H9 (cell line): Measurements from ENCODE around the gene LGALS14. TPM values are rescaled to one million over a fixed set of nuclear protein-coding genes. Genes with fewer than 3 reads are reported as not detected.
"Not testable (repeated sequence)": the region's sequence is repeated elsewhere in the genome, so short reads cannot be mapped to it uniquely, and the experiment has no call there.

ENCODE experiments used
- DNase-seq: peaks from one replicate; pipeline ENCODE4 v3.0.0-alpha.2; 2017
- H2AFZ ChIP-seq: one replicate; pipeline ENCODE4 v1.6.1; 2013; ENCODE audit warnings: mild to moderate bottlenecking, low read length, control low read depth, moderate library complexity
- H2AK5ac ChIP-seq: 2 replicates; pipeline ENCODE4 v1.6.1; 2013; ENCODE audit warnings: low read length, control low read depth, mixed read lengths; ENCODE audit not compliant: insufficient read length
- H2BK120ac ChIP-seq: one replicate; pipeline ENCODE4 v1.6.1; 2013; ENCODE audit warnings: low read depth, mild to moderate bottlenecking, low read length, control low read depth, inconsistent platforms; ENCODE audit not compliant: poor library complexity, severe bottlenecking
- H2BK12ac ChIP-seq: 2 replicates; pipeline ENCODE4 v1.6.1; 2013; ENCODE audit warnings: low read length, control low read depth, mixed read lengths, low read depth; ENCODE audit not compliant: insufficient read length
- H2BK15ac ChIP-seq: 2 replicates; pipeline ENCODE4 v1.6.1; 2013; ENCODE audit warnings: low read depth, low read length, control low read depth
- H2BK20ac ChIP-seq: one replicate; pipeline ENCODE4 v1.6.1; 2013; ENCODE audit warnings: low read depth, mild to moderate bottlenecking, low read length, control low read depth, inconsistent platforms; ENCODE audit not compliant: poor library complexity, severe bottlenecking
- H2BK5ac ChIP-seq: 2 replicates; pipeline ENCODE4 v1.6.1; 2013; ENCODE audit warnings: low read length, control low read depth, mixed read lengths; ENCODE audit not compliant: insufficient read length
- H3K14ac ChIP-seq: 2 replicates; pipeline ENCODE4 v1.6.1; 2013; ENCODE audit warnings: low read length, control low read depth; ENCODE audit not compliant: insufficient read depth
- H3K18ac ChIP-seq: 2 replicates; pipeline ENCODE4 v1.6.1; 2013; ENCODE audit warnings: low read depth, mild to moderate bottlenecking, mixed read lengths, low read length, control low read depth; ENCODE audit not compliant: insufficient read length
- H3K23ac ChIP-seq: 2 replicates; pipeline ENCODE4 v1.6.1; 2013; ENCODE audit warnings: low read length, control low read depth, mixed read lengths, low read depth; ENCODE audit not compliant: insufficient read length
- H3K23me2 ChIP-seq: 2 replicates; pipeline ENCODE4 v1.6.1; 2013; ENCODE audit warnings: low read depth, mild to moderate bottlenecking, mixed read lengths, low read length, control low read depth; ENCODE audit not compliant: insufficient read length, poor library complexity, severe bottlenecking
- H3K27ac ChIP-seq: 2 replicates; pipeline ENCODE4 v1.5.1; 2013; ENCODE audit warnings: low read length, control low read depth, mixed read lengths, low read depth; ENCODE audit not compliant: insufficient read length
- H3K27me3 ChIP-seq: 2 replicates; pipeline ENCODE4 v1.6.1; 2013; ENCODE audit warnings: low read length, control low read depth, inconsistent platforms; ENCODE audit not compliant: insufficient read depth
- H3K4ac ChIP-seq: 2 replicates; pipeline ENCODE4 v1.6.1; 2013; ENCODE audit warnings: low read depth, mild to moderate bottlenecking, control low read depth, inconsistent platforms, low read length, moderate library complexity
- H3K4me1 ChIP-seq: 2 replicates; pipeline ENCODE4 v1.6.1; 2013; ENCODE audit warnings: low read length, control low read depth, inconsistent platforms; ENCODE audit not compliant: insufficient read depth
- H3K4me2 ChIP-seq: 2 replicates; pipeline ENCODE4 v1.6.1; 2013; ENCODE audit warnings: low read length, control low read depth, mixed read lengths; ENCODE audit not compliant: insufficient read length, insufficient read depth
- H3K56ac ChIP-seq: 2 replicates; pipeline ENCODE4 v1.6.1; 2013; ENCODE audit warnings: low read depth, mild to moderate bottlenecking, mixed read lengths, low read length, control low read depth; ENCODE audit not compliant: insufficient read length
- H3K79me1 ChIP-seq: 2 replicates; pipeline ENCODE4 v1.6.1; 2013; ENCODE audit warnings: low read depth, mild to moderate bottlenecking, moderate library complexity, low read length, control low read depth, inconsistent platforms; ENCODE audit not compliant: insufficient read depth, poor library complexity, severe bottlenecking
- H3K79me2 ChIP-seq: 2 replicates; pipeline ENCODE4 v1.6.1; 2013; ENCODE audit warnings: low read length, control low read depth, inconsistent platforms; ENCODE audit not compliant: insufficient read depth
- H3K9ac ChIP-seq: 2 replicates; pipeline ENCODE4 v1.6.1; 2013; ENCODE audit warnings: low read length, control low read depth, mixed read lengths; ENCODE audit not compliant: insufficient read length; ENCODE audit errors: extremely low read depth
- H3K9me3 ChIP-seq: one replicate; pipeline ENCODE4 v1.6.1; 2013; ENCODE audit warnings: low read depth, low read length, inconsistent platforms; ENCODE audit not compliant: control insufficient read depth
- H3T11ph ChIP-seq: one replicate; pipeline ENCODE4 v1.6.1; 2013; ENCODE audit warnings: mild to moderate bottlenecking, low read length, control low read depth, inconsistent platforms
- H4K20me1 ChIP-seq: one replicate; pipeline ENCODE4 v1.6.1; 2013; ENCODE audit not compliant: control insufficient read depth, insufficient read length, insufficient read depth
- H4K5ac ChIP-seq: 2 replicates; pipeline ENCODE4 v1.6.1; 2013; ENCODE audit warnings: low read depth, mild to moderate bottlenecking, mixed read lengths, low read length, control low read depth; ENCODE audit not compliant: insufficient read length
- H4K8ac ChIP-seq: replicated peaks from 2 replicates; pipeline ENCODE4 v1.6.1; 2013; ENCODE audit warnings: low read length, control low read depth, mixed read lengths, low read depth; ENCODE audit not compliant: insufficient read length
- H4K91ac ChIP-seq: 2 replicates; pipeline ENCODE4 v1.6.1; 2013; ENCODE audit warnings: low read depth, mild to moderate bottlenecking, moderate library complexity, mixed read lengths, low read length, control low read depth; ENCODE audit not compliant: insufficient read length
- H3K27ac Mint-ChIP-seq, 3 experiments: 2 replicates in 2 of 3; 3 replicates in 1 of 3; pipeline ENCODE4 v1.8.0; 2020 to 2021; ENCODE audit warnings: mixed read lengths in 3 of 3, mild to moderate bottlenecking in 1 of 3, moderate library complexity in 1 of 3
- H3K27me3 Mint-ChIP-seq: 2 replicates; pipeline ENCODE4 v1.8.0; 2021; ENCODE audit warnings: low read depth, mild to moderate bottlenecking, moderate library complexity, mixed read lengths
- H3K36me3 Mint-ChIP-seq, 3 experiments: 2 replicates in 2 of 3; 3 replicates in 1 of 3; pipeline ENCODE4 v1.8.0; 2020 to 2021; ENCODE audit warnings: low read depth in 3 of 3, mixed read lengths in 3 of 3; ENCODE audit not compliant: insufficient read depth in 1 of 3
- H3K4me1 Mint-ChIP-seq, 2 experiments: 2 replicates each; pipeline ENCODE4 v1.8.0; 2020; ENCODE audit warnings: mixed read lengths in 2 of 2
- H3K4me3 Mint-ChIP-seq, 2 experiments: 2 replicates in 1 of 2; 3 replicates in 1 of 2; pipeline ENCODE4 v1.8.0; 2020 to 2021; ENCODE audit warnings: mild to moderate bottlenecking in 2 of 2, mixed read lengths in 2 of 2, moderate library complexity in 1 of 2
- H3K9me3 Mint-ChIP-seq, 2 experiments: 2 replicates in 1 of 2; 3 replicates in 1 of 2; pipeline ENCODE4 v1.8.0; 2020; ENCODE audit warnings: mild to moderate bottlenecking in 2 of 2, mixed read lengths in 2 of 2, moderate library complexity in 1 of 2
- CTCF ChIP-seq: fragments of 200-600 bp; sonication (generic); conservative IDR thresholded peaks from 3 replicates; pipeline ENCODE4 v1.8.0; 2021; ENCODE audit warnings: antibody characterized with exemption, mild to moderate bottlenecking
- WGBS: extraction: QIAGEN DNeasy Blood & Tissue Kit; methylation state at CpG from one replicate; pipeline ENCODE4 v1.1.7; 2013; ENCODE audit warnings: missing lambda C conversion rate, low lambda C conversion rate, mixed read lengths; ENCODE audit not compliant: insufficient read length; ENCODE audit errors: extremely low coverage; 5-methylcytosine and 5-hydroxymethylcytosine counted together
- total RNA-seq: library from RNA; stranded (reverse); gene quantifications from 2 replicates; pipeline ENCODE4 v1.2.1, GENCODE V29; 2021

Gene LGALS14
- total RNA-seq, 1 experiment from 2014 or later: not detected

- Histone ChIP-seq H3K4ac (no peak overlapping the region), H2BK12ac (no peak overlapping the region), H4K5ac (no peak overlapping the region), H3K27me3 (no peaks in the 10 kb centered on the region), H3K4me1 (no peaks in the 10 kb centered on the region), H3K9me3 (no peaks in the 10 kb centered on the region), H3K23ac (no peak overlapping the region), H2AFZ (no peak overlapping the region), H2AK5ac (no peak overlapping the region), H2BK20ac (no peak overlapping the region), H3K79me2 (no peaks in the 10 kb centered on the region), H3T11ph (no peak overlapping the region), H3K56ac (no peak overlapping the region), H2BK5ac (no peak overlapping the region), H4K8ac (no peak overlapping the region), H3K79me1 (no peaks in the 10 kb centered on the region), H4K20me1 (no peaks in the 10 kb centered on the region), H3K4me2 (no peak overlapping the region), H2BK120ac (no peak overlapping the region), H3K9ac (no peak overlapping the region), H3K14ac (no peak overlapping the region), H3K27ac (no peak overlapping the region), H3K18ac (no peak overlapping the region), H4K91ac (no peak overlapping the region), H3K23me2 (no peaks in the 10 kb centered on the region), H2BK15ac (no peak overlapping the region)
- no CpG with 5 or more reads among the region's 4 CpGs for WGBS
- Mint-ChIP-seq H3K4me3 (no peak overlapping the region), H3K4me1 (peaks cover 0 to 2% of the 10 kb centered on the region in 2 experiments; a peak in 1 of 4 replicates), H3K27me3 (peaks cover 3% of the 10 kb centered on the region), H3K36me3 (no peaks in the 10 kb centered on the region; a peak in 1 of 7 replicates), H3K9me3 (peaks cover 5 to 6% of the 10 kb centered on the region in 2 experiments; a peak in 4 of 5 replicates), H3K27ac (no peak overlapping the region)
- DNase-seq: no peak
- no peak for TF ChIP-seq CTCF
Measured at GRCh38 chr19:39710333-39710890, 6.1 kb downstream of the LGALS14 start.

- whole genome bisulfite sequencing: no CpG with 5 or more reads among the region's 3 CpGs
- H3K9me3 ChIP-seq, H2AFZ ChIP-seq, H3K4me3 Mint-ChIP-seq, H4K20me1 ChIP-seq, H3K23me2 ChIP-seq, H3K9ac ChIP-seq, DNase-seq, H3K36me3 Mint-ChIP-seq, H4K91ac ChIP-seq, H2AK5ac ChIP-seq, H3K4ac ChIP-seq, H3K79me1 ChIP-seq, H3K4me1 Mint-ChIP-seq, H3K27ac Mint-ChIP-seq, H4K5ac ChIP-seq, H3K4me1 ChIP-seq, H3K27ac ChIP-seq, H3K18ac ChIP-seq, H4K8ac ChIP-seq, H3K27me3 ChIP-seq, H3K14ac ChIP-seq, H3K23ac ChIP-seq, H3K79me2 ChIP-seq, H2BK120ac ChIP-seq, H3K4me2 ChIP-seq, H2BK12ac ChIP-seq, H3T11ph ChIP-seq, H2BK15ac ChIP-seq, H2BK20ac ChIP-seq, H3K56ac ChIP-seq, H2BK5ac ChIP-seq: not testable (repeated sequence)
- peaks cover 50% of the 10 kb centered on the region for H3K27me3 Mint-ChIP-seq
- peaks cover 18 to 29% of the 10 kb centered on the region in 2 experiments for H3K9me3 Mint-ChIP-seq
Measured at GRCh38 chr19:39720144-39720543, 15.9 kb downstream of the LGALS14 start.
